Measurements from ENCODE around the gene AIPL1. TPM values are rescaled to one million over a fixed set of nuclear protein-coding genes. Genes with fewer than 3 reads are reported as not detected.

Gene AIPL1
- polyA plus RNA-seq, 1 donor (not counting 4 experiments of a cell fraction or from before 2014, with no cell fraction given), result not detected

GRCh38 chr17:6427279-6427781 is 7.6 kb downstream of the AIPL1 start:
- dilution Hi-C loops (cut with MboI; ENCODE audit: extremely low pct_ligation_motif_present, low sequenced_read_pairs), result no loop called here
- H3K4me1 ChIP-seq (ENCODE audit: control insufficient read depth, extremely low read depth, insufficient read depth, low read length), result no peaks in the 10 kb centered on the region
- H4K20me1 ChIP-seq (ENCODE audit: control insufficient read depth, extremely low read depth, insufficient read depth, low read length), result peaks cover 1% of the 10 kb centered on the region
- no peak overlapping the region for H3K27ac ChIP-seq (ENCODE audit: control insufficient read depth, insufficient read depth, low read length)
- H3K9me1 ChIP-seq (ENCODE audit: control insufficient read depth, extremely low read depth, insufficient read depth, low read length), result no peaks in the 10 kb centered on the region
- FAIRE-seq, result no peak
- no peaks in the 10 kb centered on the region for H3K9me3 ChIP-seq (ENCODE audit: control insufficient read depth, low read depth, low read length)
- no peak for TF ChIP-seq EZH2 (IDR thresholded peaks at IDR 0.05; ENCODE audit: low read length)
- TF ChIP-seq CTCF (optimal IDR thresholded peaks at IDR 0.05 in 1 of 3, IDR thresholded peaks at IDR 0.05 in 1 of 3, conservative IDR thresholded peaks at IDR 0.05 in 1 of 3; ENCODE audit: extremely low read depth in 1 of 3, insufficient read depth in 2 of 3, low read length in 3 of 3), result no peak
- DNase-seq (ENCODE audit: low read depth, low spot score), result no peak
- H3K27me3 ChIP-seq (ENCODE audit: control insufficient read depth, extremely low read depth, insufficient read depth, low read length), result peaks cover 3% of the 10 kb centered on the region
- no peaks in the 10 kb centered on the region for H3K79me2 ChIP-seq (ENCODE audit: control insufficient read depth, insufficient read depth, low read length)
- no peak overlapping the region for H3K4me3 ChIP-seq (ENCODE audit: control insufficient read depth in 2 of 3, extremely low read depth in 1 of 3, insufficient read depth in 2 of 3, low read depth in 1 of 3, low read length in 3 of 3)
- H3K36me3 ChIP-seq (ENCODE audit: control insufficient read depth in 2 of 2, extremely low read depth in 1 of 2, insufficient read depth in 2 of 2, low read length in 2 of 2), result no peaks in the 10 kb centered on the region
- no peak overlapping the region for H2AFZ ChIP-seq (ENCODE audit: control insufficient read depth, low read length)
- peak overlapping the region; percentile 38 for H3K4me2 ChIP-seq (ENCODE audit: control insufficient read depth, extremely low read depth, insufficient read depth, low read depth, low read length)
- no peak overlapping the region for H3K9ac ChIP-seq (ENCODE audit: control insufficient read depth, extremely low read depth, insufficient read depth, low read length)

GRCh38 chr17:6426356-6427101 is 8.4 kb downstream of the AIPL1 start:
- peaks cover 3% of the 10 kb centered on the region for H3K27me3 ChIP-seq (ENCODE audit: control insufficient read depth, extremely low read depth, insufficient read depth, low read length)
- TF ChIP-seq EZH2 (IDR thresholded peaks at IDR 0.05; ENCODE audit: low read length) (no peak), CTCF (optimal IDR thresholded peaks at IDR 0.05 in 1 of 3, IDR thresholded peaks at IDR 0.05 in 1 of 3, conservative IDR thresholded peaks at IDR 0.05 in 1 of 3; ENCODE audit: extremely low read depth in 1 of 3, insufficient read depth in 2 of 3, low read length in 3 of 3) (no peak)
- H3K9me3 ChIP-seq (ENCODE audit: control insufficient read depth, low read depth, low read length), result no peaks in the 10 kb centered on the region
- H3K27ac ChIP-seq (ENCODE audit: control insufficient read depth, insufficient read depth, low read length), result no peak overlapping the region
- DNase-seq (ENCODE audit: low read depth, low spot score) (no peak), FAIRE-seq (no peak)
- H3K9ac ChIP-seq (ENCODE audit: control insufficient read depth, extremely low read depth, insufficient read depth, low read length), result no peak overlapping the region
- no peaks in the 10 kb centered on the region for H3K9me1 ChIP-seq (ENCODE audit: control insufficient read depth, extremely low read depth, insufficient read depth, low read length)
- no peak overlapping the region for H3K4me2 ChIP-seq (ENCODE audit: control insufficient read depth, extremely low read depth, insufficient read depth, low read depth, low read length)
- no peaks in the 10 kb centered on the region for H3K36me3 ChIP-seq (ENCODE audit: control insufficient read depth in 2 of 2, extremely low read depth in 1 of 2, insufficient read depth in 2 of 2, low read length in 2 of 2)
- H3K4me1 ChIP-seq (ENCODE audit: control insufficient read depth, extremely low read depth, insufficient read depth, low read length), result no peaks in the 10 kb centered on the region
- H2AFZ ChIP-seq (ENCODE audit: control insufficient read depth, low read length), result no peak overlapping the region
- peaks cover 2% of the 10 kb centered on the region for H4K20me1 ChIP-seq (ENCODE audit: control insufficient read depth, extremely low read depth, insufficient read depth, low read length)
- no peak overlapping the region for H3K4me3 ChIP-seq (ENCODE audit: control insufficient read depth in 2 of 3, extremely low read depth in 1 of 3, insufficient read depth in 2 of 3, low read depth in 1 of 3, low read length in 3 of 3)
- dilution Hi-C loops (cut with MboI; ENCODE audit: extremely low pct_ligation_motif_present, low sequenced_read_pairs), result no loop called here
- no peaks in the 10 kb centered on the region for H3K79me2 ChIP-seq (ENCODE audit: control insufficient read depth, insufficient read depth, low read length)
